ENCODE measurements around the gene PRKN. TPM values are rescaled to one million over a fixed set of nuclear protein-coding genes. Genes with fewer than 3 reads are reported as not detected.

The PRKN gene
- total and polyA plus RNA-seq, 9 donors, result 3.0 to 15.0 (median 9.2) TPM

- Histone ChIP-seq H3K4me1 (ENCODE audit: insufficient read depth) (no peaks in the 10 kb centered on the region), H3K9me3 (no peaks in the 10 kb centered on the region), H3K27ac (no peak overlapping the region), H3K36me3 (no peaks in the 10 kb centered on the region), H3K27me3 (no peaks in the 10 kb centered on the region), H3K4me3 (no peak overlapping the region)
- intact Hi-C loops (cut with DNase I), result no loop called here
- TF ChIP-seq POLR2A (IDR thresholded peaks at IDR 0.05) (no peak), EP300 (IDR thresholded peaks at IDR 0.05) (no peak), CTCF (IDR thresholded peaks at IDR 0.05) (no peak)
- WGBS, 3 donors, result 88 to 91% (median 90%) methylated on average over 8 of the region's 8 CpGs
- DNase-seq, result no peak
Observed at GRCh38 chr6:161963181-161963580, 764.4 kb downstream of the PRKN start.

- intact Hi-C loops (cut with DNase I), result no loop called here
- no peaks in the 10 kb centered on the region for H3K27me3 ChIP-seq
- no peaks in the 10 kb centered on the region for H3K4me1 ChIP-seq (ENCODE audit: insufficient read depth)
- no peak for DNase-seq
- H3K27ac ChIP-seq, result no peak overlapping the region
- no peak overlapping the region for H3K4me3 ChIP-seq
- 85 to 89% (median 87%) methylated on average over 6 of the region's 6 CpGs for WGBS, 3 donors
- TF ChIP-seq EP300 (IDR thresholded peaks at IDR 0.05), result no peak
- TF ChIP-seq POLR2A (IDR thresholded peaks at IDR 0.05), result no peak
- no peak for TF ChIP-seq CTCF (IDR thresholded peaks at IDR 0.05)
- H3K36me3 ChIP-seq, result no peaks in the 10 kb centered on the region
- no peaks in the 10 kb centered on the region for H3K9me3 ChIP-seq
Observed at GRCh38 chr6:161961796-161962195, 765.8 kb downstream of the PRKN start.

GRCh38 chr6:161961046-161961445 is 766.5 kb downstream of the PRKN start:
- Histone ChIP-seq H3K27me3 (no peaks in the 10 kb centered on the region), H3K27ac (no peak overlapping the region), H3K4me1 (ENCODE audit: insufficient read depth) (no peaks in the 10 kb centered on the region), H3K4me3 (no peak overlapping the region), H3K9me3 (no peaks in the 10 kb centered on the region), H3K36me3 (no peaks in the 10 kb centered on the region)
- DNase-seq, result no peak
- 86 to 96% (median 90%) methylated on average over 8 of the region's 8 CpGs for WGBS, 3 donors
- intact Hi-C loops (cut with DNase I), result no loop called here
- TF ChIP-seq CTCF (IDR thresholded peaks at IDR 0.05), result no peak
- TF ChIP-seq POLR2A (IDR thresholded peaks at IDR 0.05), result no peak
- TF ChIP-seq EP300 (IDR thresholded peaks at IDR 0.05), result no peak

- Histone ChIP-seq H3K4me3 (no peak overlapping the region), H3K27me3 (no peaks in the 10 kb centered on the region), H3K9me3 (no peaks in the 10 kb centered on the region), H3K36me3 (no peaks in the 10 kb centered on the region), H3K4me1 (ENCODE audit: insufficient read depth) (peaks cover 7% of the 10 kb centered on the region), H3K27ac (no peak overlapping the region)
- WGBS, 3 donors, result 87 to 92% (median 88%) methylated on average over 12 of the region's 12 CpGs
- intact Hi-C loops (cut with DNase I), result no loop called here
- DNase-seq, result no peak
- TF ChIP-seq EP300 (IDR thresholded peaks at IDR 0.05), result no peak
- TF ChIP-seq CTCF (IDR thresholded peaks at IDR 0.05), result no peak
- TF ChIP-seq POLR2A (IDR thresholded peaks at IDR 0.05), result no peak
Observed at GRCh38 chr6:161959072-161959471, 768.5 kb downstream of the PRKN start.

- Histone ChIP-seq H3K9me3 (no peaks in the 10 kb centered on the region), H3K27me3 (no peaks in the 10 kb centered on the region), H3K4me1 (ENCODE audit: insufficient read depth) (peaks cover 9% of the 10 kb centered on the region), H3K27ac (no peak overlapping the region), H3K36me3 (no peaks in the 10 kb centered on the region), H3K4me3 (no peak overlapping the region)
- TF ChIP-seq EP300 (IDR thresholded peaks at IDR 0.05) (no peak), POLR2A (IDR thresholded peaks at IDR 0.05) (no peak), CTCF (IDR thresholded peaks at IDR 0.05) (no peak)
- no peak for DNase-seq
- intact Hi-C loops (cut with DNase I), result no loop called here
- WGBS, 3 donors, result 90 to 100% (median 94%) methylated on average over 1 of the region's 1 CpG
Observed at GRCh38 chr6:161956082-161956481, 771.5 kb downstream of the PRKN start.
